ENCODE measurements around the gene TDRD6.
"Not testable (repeated sequence)": the region's sequence is repeated elsewhere in the genome, so short reads cannot be mapped to it uniquely, and the experiment has no call there.

The TDRD6 gene

GRCh38 chr6:46687619-46688097 lies at the start of gene TDRD6:
TDRD6 (plus strand) TSS chr6:46687885; CDS start chr6:46688129, 244 bp downstream.
- H3K4me3 ChIP-seq (ENCODE audit: low read depth, low read length), result no peak within 1 kb of the TSS
- TF ChIP-seq, protein P1, sequence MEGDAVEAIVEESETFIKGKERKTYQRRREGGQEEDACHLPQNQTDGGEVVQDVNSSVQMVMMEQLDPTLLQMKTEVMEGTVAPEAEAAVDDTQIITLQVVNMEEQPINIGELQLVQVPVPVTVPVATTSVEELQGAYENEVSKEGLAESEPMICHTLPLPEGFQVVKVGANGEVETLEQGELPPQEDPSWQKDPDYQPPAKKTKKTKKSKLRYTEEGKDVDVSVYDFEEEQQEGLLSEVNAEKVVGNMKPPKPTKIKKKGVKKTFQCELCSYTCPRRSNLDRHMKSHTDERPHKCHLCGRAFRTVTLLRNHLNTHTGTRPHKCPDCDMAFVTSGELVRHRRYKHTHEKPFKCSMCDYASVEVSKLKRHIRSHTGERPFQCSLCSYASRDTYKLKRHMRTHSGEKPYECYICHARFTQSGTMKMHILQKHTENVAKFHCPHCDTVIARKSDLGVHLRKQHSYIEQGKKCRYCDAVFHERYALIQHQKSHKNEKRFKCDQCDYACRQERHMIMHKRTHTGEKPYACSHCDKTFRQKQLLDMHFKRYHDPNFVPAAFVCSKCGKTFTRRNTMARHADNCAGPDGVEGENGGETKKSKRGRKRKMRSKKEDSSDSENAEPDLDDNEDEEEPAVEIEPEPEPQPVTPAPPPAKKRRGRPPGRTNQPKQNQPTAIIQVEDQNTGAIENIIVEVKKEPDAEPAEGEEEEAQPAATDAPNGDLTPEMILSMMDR (IDR thresholded peaks at IDR 0.05; ENCODE audit: low read depth, low read length), result no peak

- H3K4me3 ChIP-seq (ENCODE audit: low read depth, low read length), result no peak overlapping the region
- TF ChIP-seq, protein P1 (IDR thresholded peaks at IDR 0.05; ENCODE audit: low read depth, low read length), result no peak
These were observed 49.8 kb upstream of the TDRD6 start for GRCh38 chr6:46637933-46638332.

DNA sequence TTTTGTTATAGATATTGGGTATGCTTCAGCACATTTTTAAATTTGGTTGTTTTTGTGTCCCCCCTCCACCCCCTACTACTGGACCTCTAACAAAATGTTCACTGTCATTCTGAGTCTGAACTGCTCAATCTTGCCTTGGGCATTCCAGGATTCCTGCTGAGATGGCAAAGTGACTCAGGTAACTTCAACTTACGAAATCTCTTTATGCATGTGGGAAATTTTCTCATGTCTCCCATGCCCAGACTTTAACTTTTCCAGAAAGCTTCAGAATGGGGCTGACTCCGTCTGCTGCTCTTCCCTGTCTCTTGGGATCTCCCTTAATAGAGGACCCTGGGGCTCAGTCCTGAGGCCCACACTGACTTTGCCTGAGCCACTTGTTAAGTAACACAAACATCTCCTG lies 49.0 kb upstream of the TDRD6 start:
- no peak overlapping the region for H3K4me3 ChIP-seq (ENCODE audit: low read depth, low read length)
- TF ChIP-seq, protein P1 (IDR thresholded peaks at IDR 0.05; ENCODE audit: low read depth, low read length), result no peak

DNA sequence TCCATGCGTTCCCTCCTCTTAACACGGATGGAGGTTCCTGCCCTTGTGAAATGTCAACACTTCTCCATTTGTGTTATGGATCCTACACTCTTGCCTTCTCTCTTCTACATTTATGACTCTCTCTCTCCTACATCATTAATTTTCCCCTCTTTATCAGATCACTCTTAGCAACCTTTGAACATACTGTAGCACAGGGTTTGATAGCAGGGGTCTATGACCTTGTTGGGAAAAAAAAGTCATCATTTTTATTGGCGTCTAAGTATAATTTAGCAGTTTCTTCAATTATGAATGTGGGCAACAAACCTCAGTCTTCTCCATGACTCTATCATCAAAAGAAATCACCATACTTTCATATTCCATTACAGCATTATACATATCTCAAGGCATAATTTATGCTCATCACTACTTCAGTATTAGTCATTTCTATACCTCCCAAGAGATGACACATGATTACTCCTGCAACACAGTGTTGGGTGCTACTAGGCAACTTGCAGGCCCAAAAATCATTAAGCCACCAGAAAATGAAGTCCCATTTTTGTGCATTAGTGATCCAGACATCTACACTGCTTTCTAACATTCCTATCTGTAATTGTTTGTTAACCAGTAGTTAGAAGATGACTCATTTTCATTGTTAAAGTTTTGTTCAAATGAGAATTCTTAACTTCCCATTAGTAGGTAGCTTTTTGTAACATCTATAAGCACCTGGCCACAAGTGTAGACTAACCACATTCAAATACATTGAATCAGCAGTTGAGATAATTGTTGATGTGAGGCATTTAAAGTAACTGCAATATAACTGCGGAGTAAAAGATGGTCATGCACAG lies 44.5 kb upstream of the TDRD6 start:
- TF ChIP-seq, protein P1 (IDR thresholded peaks at IDR 0.05; ENCODE audit: low read depth, low read length), result no peak
- H3K4me3 ChIP-seq (ENCODE audit: low read depth, low read length), result no peak overlapping the region

- H3K4me3 ChIP-seq (ENCODE audit: low read depth, low read length), result no peak overlapping the region
- TF ChIP-seq, protein P1 (IDR thresholded peaks at IDR 0.05; ENCODE audit: low read depth, low read length), result no peak
These were observed 42.4 kb upstream of the TDRD6 start for GRCh38 chr6:46645265-46645664.

- H3K4me3 ChIP-seq (ENCODE audit: low read depth, low read length), result not testable (repeated sequence)
These were observed 39.6 kb upstream of the TDRD6 start for GRCh38 chr6:46648108-46648507.

DNA sequence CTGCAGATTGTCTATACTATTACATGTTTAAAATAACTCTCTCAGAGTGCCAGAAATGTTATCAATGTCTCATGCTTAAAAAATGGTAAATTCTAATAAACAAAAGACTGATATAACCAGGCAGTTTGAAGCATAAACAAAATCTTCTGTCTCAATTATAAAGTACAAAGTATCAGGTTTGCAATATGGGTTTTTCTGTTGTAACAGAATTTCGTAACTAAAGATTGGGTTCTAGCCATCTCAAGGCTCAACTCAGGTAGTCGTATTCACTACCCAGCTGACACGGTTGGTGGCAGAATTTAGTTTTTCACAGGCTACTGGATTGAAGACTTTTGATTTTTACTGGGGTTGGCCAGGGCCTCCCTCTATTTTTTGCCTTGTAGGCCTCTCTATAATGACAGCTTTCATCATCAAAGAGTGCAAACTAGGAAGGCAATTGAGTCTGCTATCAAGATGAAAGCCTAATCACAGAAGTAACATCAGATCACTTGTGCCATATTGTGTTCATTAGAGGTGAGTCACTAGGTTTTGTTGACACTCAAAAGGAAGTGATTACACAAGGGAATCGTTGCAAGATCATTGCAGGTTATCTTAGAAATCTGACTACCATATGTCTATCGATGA lies 38.7 kb upstream of the TDRD6 start:
- TF ChIP-seq, protein P1 (IDR thresholded peaks at IDR 0.05; ENCODE audit: low read depth, low read length), result no peak
- H3K4me3 ChIP-seq (ENCODE audit: low read depth, low read length), result no peak overlapping the region

Data from WI38 (cell line).